Transverse colon (tissue), 4 donors: ENCODE data around the gene EMP2. TPM values are rescaled to one million over a fixed set of nuclear protein-coding genes. Genes with fewer than 3 reads are reported as not detected.

Source experiments
- DNase-seq: peaks from one replicate; pipeline ENCODE4 v3.0.0-alpha.2; 2019
- H3K27ac ChIP-seq, 4 donors: fragments of 200-600 bp; sonication (generic); 2 replicates each; pipeline ENCODE4 v1.5.1; 2016 to 2018; ENCODE audit warnings: inconsistent platforms in 4 of 4
- H3K27me3 ChIP-seq: fragments of 200-600 bp; sonication (generic); 2 replicates; pipeline ENCODE4 v1.5.1; 2017; ENCODE audit warnings: inconsistent platforms
- H3K36me3 ChIP-seq, 4 donors: fragments of 200-600 bp; sonication (generic); 2 replicates each; pipeline ENCODE4 v1.5.1; 2017 to 2019; ENCODE audit warnings: inconsistent platforms in 4 of 4
- H3K4me1 ChIP-seq, 4 donors: fragments of 200-600 bp; sonication (generic); 2 replicates each; pipeline ENCODE4 v1.5.1; 2017 to 2020; ENCODE audit warnings: inconsistent platforms in 4 of 4
- H3K4me3 ChIP-seq, 4 donors: fragments of 200-600 bp; sonication (generic); 1 replicate in 1 of 4; 2 replicates in 3 of 4; pipeline versions ENCODE4 v1.5.1 to v1.6.1; 2017 to 2019; ENCODE audit warnings: inconsistent platforms in 4 of 4
- H3K9me3 ChIP-seq, 2 donors: fragments of 200-600 bp; sonication (generic); 2 replicates each; pipeline ENCODE4 v1.5.1; 2017 to 2019; ENCODE audit warnings: inconsistent platforms in 2 of 2
- CTCF ChIP-seq, 5 experiments: fragments of 200-600 bp in 3 of 5; fragments of 450-650 bp in 2 of 5; sonication (generic) in 3 of 5; IDR thresholded peaks; 1 replicate in 2 of 5; 2 replicates in 3 of 5; pipeline ENCODE4 v1.5.1; 2016 to 2017; ENCODE audit warnings: antibody characterized with exemption in 5 of 5, inconsistent platforms in 3 of 5, mild to moderate bottlenecking in 2 of 5, moderate library complexity in 1 of 5
- EP300 ChIP-seq: sonication (generic); formaldehyde crosslinking; IDR thresholded peaks from one replicate; pipeline ENCODE4 v1.6.1; 2017; ENCODE audit warnings: antibody characterized with exemption, low read depth
- POLR2A ChIP-seq: fragments of 450-650 bp; IDR thresholded peaks from one replicate; pipeline ENCODE4 v1.6.1; 2016; ENCODE audit warnings: antibody characterized with exemption, mild to moderate bottlenecking, moderate library complexity
- POLR2AphosphoS5 ChIP-seq, 3 donors: sonication (generic); formaldehyde crosslinking; IDR thresholded peaks; one replicate each; pipeline ENCODE4 v1.6.1; 2016; ENCODE audit warnings: antibody characterized with exemption in 3 of 3
- WGBS, 2 donors: methylation state at CpG; one replicate each; pipeline ENCODE4 v1.1.5; 2018; ENCODE audit warnings: low coverage in 1 of 2; 5-methylcytosine and 5-hydroxymethylcytosine counted together
- in situ Hi-C, 4 donors: fragments of 200-750 bp; cut with MboI; loops; one replicate each; pipeline versions ENCODE4 v1.15.0 to v1.15.1; 2017; ENCODE audit warnings: low sequenced_read_pairs in 3 of 4, low pct_ligation_motif_present in 1 of 4, low pct_unique_long_range_greater_than_20kb in 1 of 4
- intact Hi-C: fragments of 100-400 bp; cut with DNase I; formaldehyde crosslinking; loops from one replicate; pipeline ENCODE4 v1.15.1; 2023; ENCODE audit warnings: low total_unique reads
- total RNA-seq, 4 donors: library from RNA; depleted of rRNA; stranded (reverse); fragments of >200 nt; gene quantifications; one replicate each; pipeline ENCODE4 v1.1.0, GENCODE V29; 2016

The EMP2 gene
- total RNA-seq, 4 donors from 2014 or later, result 22.1 to 51.0 (median 40.2) TPM

GRCh38 chr16:10539793-10540192 is 40.6 kb downstream of the EMP2 start:
- TF ChIP-seq POLR2A (no peak), CTCF (IDR thresholded peaks at IDR 0.05) (no peak), EP300 (no peak), POLR2AphosphoS5 (IDR thresholded peaks at IDR 0.05) (no peak)
- 84 to 100% methylated on average over 5 of the region's 5 CpGs for WGBS, 2 donors
- no peaks in the 10 kb centered on the region for H3K4me1 ChIP-seq
- no peaks in the 10 kb centered on the region for H3K9me3 ChIP-seq
- DNase-seq, result no peak
- no peaks in the 10 kb centered on the region for H3K27me3 ChIP-seq
- intact Hi-C loops, result no loop called here
- H3K36me3 ChIP-seq, result peaks cover 0 to 20% (median 11%) of the 10 kb centered on the region in 4 donors
- H3K4me3 ChIP-seq, result no peak overlapping the region
- in situ Hi-C loops, result loop anchor here in 1 of 4 donors (25.0 kb wide), 1 partner anchor 373 kb away; no protein-coding TSS in a partner anchor
- no peak overlapping the region for H3K27ac ChIP-seq

- in situ Hi-C loops, result loop anchor here in 1 of 4 donors (25.0 kb wide), 1 partner anchor 373 kb away; no protein-coding TSS in a partner anchor
- intact Hi-C loops, result no loop called here
- Histone ChIP-seq H3K27me3 (no peaks in the 10 kb centered on the region), H3K4me3 (no peak overlapping the region), H3K9me3 (no peaks in the 10 kb centered on the region), H3K27ac (no peak overlapping the region), H3K36me3 (peaks cover 0 to 18% (median 11%) of the 10 kb centered on the region in 4 donors), H3K4me1 (no peaks in the 10 kb centered on the region)
- TF ChIP-seq POLR2A (no peak), EP300 (no peak), CTCF (IDR thresholded peaks at IDR 0.05) (no peak), POLR2AphosphoS5 (IDR thresholded peaks at IDR 0.05) (no peak)
- DNase-seq, result no peak
- 80 to 86% methylated on average over 1 to 8 of the region's 8 CpGs for WGBS, 2 donors
These were observed 41.2 kb downstream of the EMP2 start for GRCh38 chr16:10539236-10539635.

DNA sequence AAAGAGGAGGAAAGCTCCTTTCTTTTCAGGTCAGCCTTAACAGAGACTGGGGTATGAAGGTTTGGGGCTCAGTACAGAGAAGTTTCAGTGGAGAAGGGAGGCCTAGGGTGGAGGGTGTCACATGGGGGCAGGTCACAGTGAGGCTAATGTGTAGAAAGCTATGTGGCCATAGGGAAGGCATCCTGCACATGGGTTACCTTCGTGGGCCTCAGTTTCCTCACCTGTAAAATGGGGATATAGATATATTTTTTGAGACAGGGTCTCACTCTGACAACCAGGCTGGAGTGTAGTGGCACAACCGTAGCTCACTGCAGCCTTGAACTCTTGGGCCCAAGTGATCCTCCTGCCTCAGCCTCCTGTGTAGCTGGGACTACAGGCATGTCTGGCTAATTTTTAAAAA is 41.8 kb downstream of the EMP2 start:
- in situ Hi-C loops (loop anchor here in 1 of 4 donors (25.0 kb wide), 1 partner anchor 374 kb away; no protein-coding TSS in a partner anchor), intact Hi-C loops (no loop called here)
- TF ChIP-seq EP300 (no peak), CTCF (IDR thresholded peaks at IDR 0.05) (no peak), POLR2AphosphoS5 (IDR thresholded peaks at IDR 0.05) (no peak), POLR2A (no peak)
- no peak overlapping the region for H3K27ac ChIP-seq
- H3K36me3 ChIP-seq, result peaks cover 0 to 17% (median 9%) of the 10 kb centered on the region in 4 donors
- no peaks in the 10 kb centered on the region for H3K27me3 ChIP-seq
- no peaks in the 10 kb centered on the region for H3K9me3 ChIP-seq
- 92% methylated on average over 2 of the region's 2 CpGs for WGBS, 2 donors
- H3K4me3 ChIP-seq, result no peak overlapping the region
- DNase-seq, result no peak
- H3K4me1 ChIP-seq, result no peaks in the 10 kb centered on the region

DNA sequence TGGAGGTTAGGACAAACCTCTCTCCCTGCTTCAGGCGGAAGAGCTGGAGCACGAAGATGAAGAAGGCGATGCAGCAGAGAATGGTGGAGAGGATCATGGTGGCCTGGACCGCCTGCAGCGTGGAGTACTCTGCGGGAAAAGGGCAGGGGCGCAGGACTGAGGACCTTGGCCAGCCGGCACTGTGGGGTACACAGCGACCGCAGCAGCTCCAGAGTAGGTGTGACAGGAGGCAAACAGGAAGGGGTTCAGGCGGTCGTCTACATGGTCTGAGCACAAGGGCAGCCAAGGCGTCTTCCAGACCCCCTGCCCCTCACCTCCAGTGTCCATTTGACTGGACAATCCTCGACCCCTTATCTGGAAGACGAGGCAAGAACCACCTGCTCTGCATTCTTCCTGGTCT is 42.5 kb downstream of the EMP2 start:
- intact Hi-C loops, result no loop called here
- TF ChIP-seq EP300, result no peak
- TF ChIP-seq CTCF (IDR thresholded peaks at IDR 0.05), result no peak
- TF ChIP-seq POLR2A, result no peak
- TF ChIP-seq POLR2AphosphoS5 (IDR thresholded peaks at IDR 0.05), result no peak
- H3K27me3 ChIP-seq, result no peaks in the 10 kb centered on the region
- H3K27ac ChIP-seq, result no peak overlapping the region
- no peaks in the 10 kb centered on the region for H3K9me3 ChIP-seq
- peaks cover 0 to 15% (median 6%) of the 10 kb centered on the region in 4 donors for H3K36me3 ChIP-seq
- DNase-seq, result no peak
- in situ Hi-C loops, result loop anchor here in 1 of 4 donors (25.0 kb wide), 1 partner anchor 374 kb away; no protein-coding TSS in a partner anchor
- WGBS, 2 donors, result 86 to 91% methylated on average over 7 to 15 of the region's 15 CpGs
- no peaks in the 10 kb centered on the region for H3K4me1 ChIP-seq
- no peak overlapping the region for H3K4me3 ChIP-seq
